GM12801 (cell line): ENCODE data around the gene BCAR1.

ENCODE experiments used
- TF ChIP-seq, protein P1 (sequence below): IDR thresholded peaks from one replicate; pipeline ENCODE4 v1.5.1; 2011; ENCODE audit warnings: control low read depth; ENCODE audit not compliant: insufficient read length; ENCODE audit errors: extremely low read depth

The BCAR1 gene

GRCh38 chr16:75244844-75245758 lies 6.3 kb downstream of the BCAR1 start:
- TF ChIP-seq, protein P1, sequence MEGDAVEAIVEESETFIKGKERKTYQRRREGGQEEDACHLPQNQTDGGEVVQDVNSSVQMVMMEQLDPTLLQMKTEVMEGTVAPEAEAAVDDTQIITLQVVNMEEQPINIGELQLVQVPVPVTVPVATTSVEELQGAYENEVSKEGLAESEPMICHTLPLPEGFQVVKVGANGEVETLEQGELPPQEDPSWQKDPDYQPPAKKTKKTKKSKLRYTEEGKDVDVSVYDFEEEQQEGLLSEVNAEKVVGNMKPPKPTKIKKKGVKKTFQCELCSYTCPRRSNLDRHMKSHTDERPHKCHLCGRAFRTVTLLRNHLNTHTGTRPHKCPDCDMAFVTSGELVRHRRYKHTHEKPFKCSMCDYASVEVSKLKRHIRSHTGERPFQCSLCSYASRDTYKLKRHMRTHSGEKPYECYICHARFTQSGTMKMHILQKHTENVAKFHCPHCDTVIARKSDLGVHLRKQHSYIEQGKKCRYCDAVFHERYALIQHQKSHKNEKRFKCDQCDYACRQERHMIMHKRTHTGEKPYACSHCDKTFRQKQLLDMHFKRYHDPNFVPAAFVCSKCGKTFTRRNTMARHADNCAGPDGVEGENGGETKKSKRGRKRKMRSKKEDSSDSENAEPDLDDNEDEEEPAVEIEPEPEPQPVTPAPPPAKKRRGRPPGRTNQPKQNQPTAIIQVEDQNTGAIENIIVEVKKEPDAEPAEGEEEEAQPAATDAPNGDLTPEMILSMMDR, result no peak

DNA sequence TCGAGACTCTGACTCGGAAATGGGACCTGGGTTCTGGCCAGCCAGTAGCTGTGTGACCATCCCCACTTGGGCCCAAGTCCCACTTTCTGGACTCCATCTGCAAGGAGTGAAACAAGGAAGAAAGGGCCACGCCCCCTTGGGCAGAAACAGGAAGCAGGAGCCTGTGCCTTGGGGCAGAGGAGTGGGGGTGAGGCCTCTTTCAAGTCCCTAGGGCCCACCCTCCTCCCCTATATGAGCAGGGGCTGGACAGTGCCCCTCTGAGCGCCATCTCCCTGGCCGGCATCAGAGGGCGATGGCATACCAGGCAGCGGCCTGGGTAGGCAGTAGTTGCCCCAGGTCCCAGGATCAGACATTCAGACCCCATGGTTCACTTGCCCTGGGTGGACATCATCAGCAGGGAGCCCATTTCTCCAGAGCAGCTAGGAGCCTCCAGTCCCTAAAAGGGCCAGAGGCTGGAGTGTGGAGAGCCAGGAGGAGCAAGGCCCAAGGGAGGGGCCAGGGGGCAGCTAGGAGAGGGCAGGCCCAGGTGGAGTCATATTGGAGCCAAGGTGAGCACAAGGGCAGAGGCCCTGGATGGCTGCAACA lies 7.1 kb downstream of the BCAR1 start:
- TF ChIP-seq, protein P1, result no peak

- TF ChIP-seq, protein P1, result no peak
These were observed 7.7 kb downstream of the BCAR1 start for GRCh38 chr16:75243667-75244224.

DNA sequence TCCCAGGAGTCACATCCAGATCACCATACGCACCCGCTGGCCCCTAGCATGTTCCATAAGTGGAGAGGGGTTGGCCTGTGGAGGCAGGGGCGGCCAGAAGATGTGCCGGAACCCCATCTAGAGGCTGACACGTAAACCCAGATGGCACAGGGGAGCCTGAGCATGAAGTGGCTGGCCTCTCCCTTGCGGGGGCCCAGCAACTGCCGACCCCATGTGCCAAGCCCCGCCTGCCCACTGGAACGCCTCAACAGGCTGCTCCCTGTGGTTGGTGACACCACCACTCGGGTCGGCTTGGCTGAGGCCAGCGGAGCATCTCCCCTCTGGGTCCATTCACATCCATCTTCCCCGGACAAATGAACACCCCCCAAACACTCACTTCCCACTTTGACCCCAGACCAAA lies 9.5 kb downstream of the BCAR1 start:
- TF ChIP-seq, protein P1, result no peak

- TF ChIP-seq, protein P1, result no peak
These were observed 10.0 kb downstream of the BCAR1 start for GRCh38 chr16:75241412-75241811.

GRCh38 chr16:75239542-75240122 lies 11.8 kb downstream of the BCAR1 start:
- TF ChIP-seq, protein P1, result no peak
